CD4-positive, alpha-beta memory T cell (primary cell): Measurements from ENCODE around the gene TRIP11. TPM values are rescaled to one million over a fixed set of nuclear protein-coding genes. Genes with fewer than 3 reads are reported as not detected.

Source experiments
- CTCF ChIA-PET: fragments of 350-600 bp; sonication (Branson Sonifier 250); formaldehyde crosslinking; loops from one replicate; lab custom pipeline; 2021; ENCODE audit warnings: inconsistent platforms; ENCODE audit not compliant: partially characterized antibody; lab: Charles Lee
- POLR2A ChIA-PET: fragments of 350-600 bp; sonication (Branson Sonifier 250); formaldehyde crosslinking; loops from one replicate; lab custom pipeline; 2021; ENCODE audit not compliant: partially characterized antibody; lab: Charles Lee
- DNase-seq, 5 donors: peaks; one replicate each; pipeline versions ENCODE4 v3.0.0 to v3.0.0-alpha.2; 2020 to 2022; ENCODE audit warnings: mixed read lengths in 1 of 5
- H3K27ac ChIP-seq: one replicate; pipeline ENCODE4 v1.7.0; 2013; ENCODE audit warnings: low read depth, low read length
- H3K27me3 ChIP-seq: 2 replicates; pipeline ENCODE4 v1.7.0; 2013; ENCODE audit warnings: mild to moderate bottlenecking, low read length, moderate library complexity; ENCODE audit not compliant: insufficient read depth
- H3K36me3 ChIP-seq: 2 replicates; pipeline ENCODE4 v1.7.0; 2013; ENCODE audit warnings: mild to moderate bottlenecking, low read length, moderate library complexity; ENCODE audit not compliant: insufficient read depth
- H3K4me1 ChIP-seq: 2 replicates; pipeline ENCODE4 v1.7.0; 2013; ENCODE audit warnings: mild to moderate bottlenecking, low read length, moderate library complexity; ENCODE audit not compliant: insufficient read depth
- H3K4me3 ChIP-seq, 2 donors: one replicate each; pipeline ENCODE4 v1.7.0; 2013; ENCODE audit warnings: low read length in 2 of 2, mild to moderate bottlenecking in 1 of 2
- H3K9me3 ChIP-seq, 2 donors: one replicate each; pipeline ENCODE4 v1.7.0; 2013; ENCODE audit warnings: low read length in 2 of 2, control low read depth in 1 of 2; ENCODE audit not compliant: control insufficient read depth in 1 of 2
- H3K27ac Mint-ChIP-seq, 7 donors: one replicate each; pipeline ENCODE4 v1.8.0; 2020 to 2021; ENCODE audit warnings: mixed read lengths in 7 of 7, mild to moderate bottlenecking in 6 of 7, inconsistent platforms in 3 of 7, moderate library complexity in 3 of 7
- H3K27me3 Mint-ChIP-seq, 2 donors: one replicate each; pipeline ENCODE4 v1.8.0; 2020 to 2021; ENCODE audit warnings: mixed read lengths in 2 of 2
- H3K36me3 Mint-ChIP-seq, 2 donors: one replicate each; pipeline ENCODE4 v1.8.0; 2020 to 2021; ENCODE audit warnings: mixed read lengths in 2 of 2, inconsistent platforms in 1 of 2, mild to moderate bottlenecking in 1 of 2
- H3K4me1 Mint-ChIP-seq, 4 donors: one replicate each; pipeline ENCODE4 v1.8.0; 2020 to 2021; ENCODE audit warnings: mixed read lengths in 4 of 4, mild to moderate bottlenecking in 1 of 4
- H3K4me3 Mint-ChIP-seq, 8 donors: one replicate each; pipeline ENCODE4 v1.8.0; 2020 to 2021; ENCODE audit warnings: mixed read lengths in 8 of 8, mild to moderate bottlenecking in 7 of 8, moderate library complexity in 6 of 8, inconsistent platforms in 3 of 8
- H3K9me3 Mint-ChIP-seq, 8 donors: one replicate each; pipeline ENCODE4 v1.8.0; 2020 to 2021; ENCODE audit warnings: mixed read lengths in 8 of 8, mild to moderate bottlenecking in 5 of 8, inconsistent platforms in 3 of 8, moderate library complexity in 1 of 8
- intact Hi-C: fragments of 100-400 bp; cut with micrococcal nuclease; formaldehyde crosslinking; loops from one replicate; pipeline ENCODE4 v1.15.1; 2023
- polyA plus RNA-seq, 2 donors: library from polyadenylated mRNA; unstranded; fragments of 300-500 nt; fragmentation: Illumina TruSeq; gene quantifications; one replicate each; pipeline ENCODE4 v1.2.3, GENCODE V29; 2021
- total RNA-seq, 2 experiments: library from RNA; stranded (reverse); gene quantifications; one replicate each; pipeline ENCODE4 v1.2.3, GENCODE V29; 2021

The TRIP11 gene
- total and polyA plus RNA-seq, 4 experiments from 2014 or later = 24.6 to 77.2 (median 68.3) TPM

GRCh38 chr14:91925001-91925726 lies 114.7 kb downstream of the TRIP11 start:
- no peaks in the 10 kb centered on the region for H3K36me3 Mint-ChIP-seq
- intact Hi-C loops = no loop called here

GRCh38 chr14:91920526-91920925 lies 119.3 kb downstream of the TRIP11 start:
- Histone ChIP-seq H3K4me1 (no peaks in the 10 kb centered on the region), H3K9me3 (no peaks in the 10 kb centered on the region), H3K36me3 (no peaks in the 10 kb centered on the region), H3K27me3 (no peaks in the 10 kb centered on the region), H3K27ac (no peak overlapping the region), H3K4me3 (no peak overlapping the region)
- Mint-ChIP-seq H3K27me3 (peaks cover 0 to 2% of the 10 kb centered on the region in 2 donors), H3K36me3 (no peaks in the 10 kb centered on the region), H3K4me3 (no peak overlapping the region), H3K9me3 (no peaks in the 10 kb centered on the region), H3K27ac (no peak overlapping the region), H3K4me1 (no peaks in the 10 kb centered on the region)
- ChIA-PET CTCF (no interaction called here), POLR2A (no interaction called here)
- intact Hi-C loops = no loop called here
- no peak for DNase-seq

More at GRCh38 chr14:91925001-91925726, 114.7 kb downstream of the TRIP11 start:
- no peak overlapping the region for H3K27ac ChIP-seq
- H3K4me3 ChIP-seq = no peak overlapping the region
- no peak for DNase-seq
- H3K4me1 ChIP-seq = no peaks in the 10 kb centered on the region
- H3K27me3 ChIP-seq = no peaks in the 10 kb centered on the region
- Mint-ChIP-seq H3K27me3 (no peaks in the 10 kb centered on the region), H3K4me3 (no peak overlapping the region), H3K27ac (no peak overlapping the region), H3K4me1 (no peaks in the 10 kb centered on the region), H3K9me3 (no peaks in the 10 kb centered on the region)
- POLR2A ChIA-PET = no interaction called here
- no peaks in the 10 kb centered on the region for H3K36me3 ChIP-seq
- H3K9me3 ChIP-seq = no peaks in the 10 kb centered on the region
- CTCF ChIA-PET = interaction anchor here (0.8 to 0.9 kb wide), 2 partner anchors 14 to 61 kb away, joined by 3 to 8 read pairs; no protein-coding TSS in a partner anchor

- peaks cover 0 to 2% of the 10 kb centered on the region in 2 donors for H3K27me3 Mint-ChIP-seq
- DNase-seq = no peak
- POLR2A ChIA-PET = no interaction called here
- Histone ChIP-seq H3K36me3 (no peaks in the 10 kb centered on the region), H3K27ac (no peak overlapping the region), H3K4me3 (no peak overlapping the region), H3K27me3 (no peaks in the 10 kb centered on the region), H3K4me1 (no peaks in the 10 kb centered on the region), H3K9me3 (no peaks in the 10 kb centered on the region)
- H3K4me3 Mint-ChIP-seq = no peak overlapping the region
- no peaks in the 10 kb centered on the region for H3K4me1 Mint-ChIP-seq
- H3K27ac Mint-ChIP-seq = no peak overlapping the region
- H3K36me3 Mint-ChIP-seq = no peaks in the 10 kb centered on the region
- CTCF ChIA-PET = no interaction called here
- intact Hi-C loops = no loop called here
- no peaks in the 10 kb centered on the region for H3K9me3 Mint-ChIP-seq
These were observed 120.0 kb downstream of the TRIP11 start for GRCh38 chr14:91919814-91920213.

GRCh38 chr14:91918186-91918883 lies 121.5 kb downstream of the TRIP11 start:
- ChIA-PET CTCF (interaction anchor here (0.6 to 2.5 kb wide), 3 partner anchors 55 to 268 kb away, joined by 3 to 6 read pairs (median 3); no protein-coding TSS in a partner anchor), POLR2A (no interaction called here)
- intact Hi-C loops = no loop called here
- Mint-ChIP-seq H3K36me3 (no peaks in the 10 kb centered on the region), H3K9me3 (no peaks in the 10 kb centered on the region), H3K4me3 (no peak overlapping the region), H3K4me1 (no peaks in the 10 kb centered on the region), H3K27ac (no peak overlapping the region), H3K27me3 (peaks cover 0 to 2% of the 10 kb centered on the region in 2 donors)
- H3K4me3 ChIP-seq = no peak overlapping the region
- no peaks in the 10 kb centered on the region for H3K27me3 ChIP-seq
- H3K4me1 ChIP-seq = no peaks in the 10 kb centered on the region
- no peak overlapping the region for H3K27ac ChIP-seq
- no peaks in the 10 kb centered on the region for H3K9me3 ChIP-seq
- H3K36me3 ChIP-seq = no peaks in the 10 kb centered on the region
- DNase-seq = no peak

Other genes starting within 250 kb of the TRIP11 start
- gene TC2N, start 172.5 kb downstream of the TRIP11 start, total RNA-seq = 100 to 1,000 TPM; 320 to 325 TPM
- gene TC2N, start 172.5 kb downstream of the TRIP11 start, polyA plus RNA-seq = 100 to 1,000 TPM; 234 to 261 TPM
- 1 to 10 TPM; 7.9 to 8.0 TPM for gene FBLN5, start 92.4 kb downstream of the TRIP11 start, total RNA-seq
- 10 to 100 TPM; 23.7 TPM for gene FBLN5, start 92.4 kb downstream of the TRIP11 start, polyA plus RNA-seq
- gene ATXN3, start 66.5 kb upstream of the TRIP11 start, total RNA-seq = 10 to 100 TPM; 48.9 to 52.4 TPM
- 10 to 100 TPM; 12.1 to 19.9 TPM for gene ATXN3, start 66.5 kb upstream of the TRIP11 start, polyA plus RNA-seq
- gene NDUFB1, start 81.6 kb upstream of the TRIP11 start, total RNA-seq = 10 to 100 TPM; 94.6 to 96.0 TPM
- 100 to 1,000 TPM; 292 to 310 TPM for gene NDUFB1, start 81.6 kb upstream of the TRIP11 start, polyA plus RNA-seq
- 10 to 100 TPM; 71.2 to 71.9 TPM for gene CPSF2, start 81.9 kb upstream of the TRIP11 start, total RNA-seq
- 10 to 100 TPM; 24.0 to 37.0 TPM for gene CPSF2, start 81.9 kb upstream of the TRIP11 start, polyA plus RNA-seq